Inflammatory macrophage treated with lipopolysaccharide for 4 hours (primary cell): ENCODE measurements around the gene DMPK.
"Not testable (repeated sequence)": the region's sequence is repeated elsewhere in the genome, so short reads cannot be mapped to it uniquely, and the experiment has no call there.

Experiments
- DNase-seq: peaks from one replicate; pipeline ENCODE4 v3.0.0-alpha.2; 2020

DMPK gene

GRCh38 chr19:45733160-45733810 lies 49.0 kb downstream of the DMPK start, which contains the start of gene MEIOSIN:
Gene MEIOSIN (plus strand): TSS chr19:45733439. CDS start chr19:45735377, 1,938 bp downstream.
- DNase-seq, result no peak

- peak; percentile 97 for DNase-seq
These were observed 51.7 kb downstream of the DMPK start, which contains the start of gene FBXO46 for GRCh38 chr19:45730368-45731288. Gene FBXO46 (minus strand): TSS chr19:45730896. CDS start chr19:45713495, 17,401 bp downstream.

GRCh38 chr19:45729800-45730290 lies 52.4 kb downstream of the DMPK start:
- DNase-seq, result peak; percentile 29

- DNase-seq, result not testable (repeated sequence)
These were observed 53.6 kb downstream of the DMPK start for GRCh38 chr19:45728683-45729082.

- not testable (repeated sequence) for DNase-seq
These were observed 62.2 kb downstream of the DMPK start for GRCh38 chr19:45720065-45720464.
